GM18873 (cell line): ENCODE results near the gene HIVEP1.
"Not testable (repeated sequence)": the region's sequence is repeated elsewhere in the genome, so short reads cannot be mapped to it uniquely, and the experiment has no call there.

Experiments
- ATAC-seq: cut with Tn5 transposase; IDR thresholded peaks from one replicate; pipeline ENCODE4 v1.9.1; 2021; ENCODE audit warnings: mild to moderate bottlenecking, moderate library complexity, moderate number of reproducible peaks; ENCODE audit not compliant: unreplicated experiment, low FRiP score

The HIVEP1 gene

DNA sequence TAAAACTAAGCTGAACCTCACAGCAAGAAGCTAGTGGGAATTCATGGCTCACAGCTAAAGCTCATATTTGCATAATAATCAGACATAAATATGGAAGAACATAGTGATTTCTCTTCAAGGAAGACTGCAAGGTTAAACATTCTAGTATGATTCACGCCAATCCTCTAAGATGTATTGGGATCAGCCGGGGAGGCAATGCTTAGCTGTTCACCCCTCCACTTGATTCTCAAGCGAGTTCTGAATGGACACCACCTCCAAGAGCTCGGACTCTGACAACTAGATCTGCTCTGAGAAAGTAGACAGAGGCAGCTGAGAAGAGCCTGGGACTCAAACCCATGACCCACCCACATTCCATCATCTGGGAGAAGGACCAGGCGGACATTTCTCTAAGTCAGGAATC, 159.6 kb downstream of the HIVEP1 start:
- no peak for ATAC-seq

- ATAC-seq: no peak
Measured at GRCh38 chr6:12172572-12172971, 160.5 kb downstream of the HIVEP1 start.

DNA sequence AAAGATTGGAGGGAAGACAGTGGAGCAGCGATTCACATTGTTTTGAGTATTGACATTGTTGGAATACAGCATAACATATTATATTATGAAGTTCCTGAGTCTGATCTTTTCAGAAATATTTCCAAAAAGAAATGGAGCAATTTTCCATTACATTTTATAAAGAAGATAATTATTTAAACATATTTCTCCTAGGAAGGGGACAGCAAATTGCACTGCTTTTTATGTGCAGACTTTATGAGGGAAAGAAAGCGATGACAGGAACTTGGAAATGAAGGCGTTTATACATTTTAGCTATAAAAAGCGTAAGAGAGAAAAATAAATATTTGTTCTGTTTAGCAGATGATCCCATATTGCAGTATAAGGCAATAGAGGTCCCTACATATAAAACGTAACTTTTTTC, 161.1 kb downstream of the HIVEP1 start:
- no peak for ATAC-seq

DNA sequence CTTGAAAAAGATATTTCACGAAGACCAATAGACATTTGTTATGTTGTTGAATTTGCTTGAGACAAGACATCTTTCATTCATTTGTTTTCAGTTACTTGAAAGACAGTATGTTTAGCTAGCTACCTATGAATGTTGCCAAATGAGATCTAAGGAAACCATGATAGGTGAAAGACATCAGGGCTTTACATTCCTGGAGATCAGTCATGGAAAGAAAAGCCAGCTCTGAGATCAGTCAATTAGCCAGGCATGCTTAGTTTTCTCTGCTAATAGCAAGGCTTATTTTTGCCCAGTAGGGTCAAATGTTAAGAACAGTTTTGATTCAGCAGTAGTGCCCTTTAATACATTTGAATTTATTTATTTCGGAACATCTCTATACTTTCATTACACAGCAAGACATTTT, 161.5 kb downstream of the HIVEP1 start:
- ATAC-seq: no peak

DNA sequence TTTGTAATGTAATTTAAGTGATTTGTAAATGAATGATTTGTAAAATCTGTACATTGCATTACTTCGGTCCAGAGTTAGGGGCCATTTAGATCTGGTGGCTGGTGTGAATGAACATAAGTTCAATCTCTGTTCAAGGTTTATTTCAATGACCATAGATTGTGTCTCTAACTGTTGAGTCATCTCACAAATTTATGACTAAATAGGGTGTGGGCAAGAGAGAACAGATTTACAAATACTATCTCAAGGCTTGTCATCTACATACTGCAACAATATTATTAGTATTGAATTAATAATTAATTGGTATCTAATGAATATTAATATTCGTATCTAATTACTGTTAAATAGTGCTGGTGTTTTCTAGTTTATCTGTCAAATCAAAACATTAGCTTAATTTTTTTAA, 162.8 kb downstream of the HIVEP1 start:
- no peak for ATAC-seq

GRCh38 chr6:12175626-12176025, 163.5 kb downstream of the HIVEP1 start:
- ATAC-seq: no peak

- not testable (repeated sequence) for ATAC-seq
Measured at GRCh38 chr6:12176782-12177181, 164.7 kb downstream of the HIVEP1 start.

GRCh38 chr6:12178521-12178920, 166.4 kb downstream of the HIVEP1 start:
- ATAC-seq: no peak

GRCh38 chr6:12181481-12181880, 169.4 kb downstream of the HIVEP1 start:
- no peak for ATAC-seq

DNA sequence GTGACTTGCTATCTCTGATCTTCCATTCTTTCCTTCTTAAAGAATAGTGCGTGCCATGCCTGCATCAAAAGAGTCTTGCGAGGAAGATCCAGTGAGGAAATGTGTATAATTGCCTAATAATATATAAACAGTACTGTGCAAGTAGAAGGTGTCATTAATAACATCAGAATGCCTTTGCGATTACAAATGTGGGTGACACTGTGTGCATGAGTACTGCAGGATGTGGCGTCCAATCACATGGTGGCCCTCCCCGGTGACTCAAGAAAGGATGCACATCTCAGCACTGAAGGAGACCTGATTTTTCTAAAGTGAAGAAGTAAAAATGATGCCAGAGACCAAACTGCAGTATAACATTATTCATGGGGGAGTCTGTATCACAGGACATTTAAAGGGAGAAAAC, 170.6 kb downstream of the HIVEP1 start:
- ATAC-seq: no peak

DNA sequence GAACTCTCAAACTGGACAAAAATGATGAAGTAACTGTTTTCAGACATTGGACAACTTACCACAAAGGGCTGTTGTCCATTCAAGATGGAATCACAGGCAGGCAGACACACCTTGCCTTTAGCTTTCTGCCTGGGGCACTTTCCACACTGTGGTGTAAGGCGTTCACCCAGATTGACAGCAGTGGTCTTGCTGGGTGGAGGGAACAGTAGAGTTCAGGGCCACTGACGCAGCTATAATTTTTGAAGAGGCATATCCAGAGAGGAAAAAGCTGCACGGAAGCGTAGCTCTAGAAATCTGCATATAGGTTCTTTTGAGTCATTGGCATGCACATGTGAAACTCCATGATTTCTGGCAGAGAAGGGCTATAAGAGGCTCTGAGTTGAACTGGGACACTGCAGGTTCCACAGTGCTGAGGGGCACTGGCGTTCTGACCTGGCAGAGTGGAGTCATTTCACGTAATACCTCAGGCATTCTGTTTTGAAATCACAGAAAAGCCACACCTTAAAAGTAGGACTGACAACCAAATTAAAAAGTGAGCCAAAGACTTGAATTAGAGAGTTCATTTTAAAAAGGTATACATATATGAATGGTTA, 173.1 kb downstream of the HIVEP1 start:
- no peak for ATAC-seq

DNA sequence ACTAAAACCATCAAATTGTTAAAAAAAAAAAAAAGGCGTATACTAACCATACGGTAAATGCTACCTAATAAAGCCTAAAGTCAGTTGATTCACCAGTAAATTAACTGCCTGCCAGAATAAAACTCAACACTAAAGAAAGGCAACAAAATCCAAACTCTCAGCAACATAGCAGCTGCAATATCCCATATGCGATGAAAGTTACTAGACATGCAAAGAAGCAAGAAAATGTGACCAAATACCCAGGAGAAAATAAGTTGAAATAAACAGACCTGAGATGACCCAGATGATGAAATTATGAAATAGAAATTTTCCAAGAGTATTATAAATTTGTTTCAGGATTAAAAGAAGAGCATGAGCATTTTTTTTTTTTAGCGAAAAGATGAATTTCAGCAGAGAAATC, 174.4 kb downstream of the HIVEP1 start:
- ATAC-seq: no peak

GRCh38 chr6:12189150-12189549, 177.0 kb downstream of the HIVEP1 start:
- ATAC-seq: no peak

GRCh38 chr6:12189661-12190060, 177.5 kb downstream of the HIVEP1 start:
- no peak for ATAC-seq

DNA sequence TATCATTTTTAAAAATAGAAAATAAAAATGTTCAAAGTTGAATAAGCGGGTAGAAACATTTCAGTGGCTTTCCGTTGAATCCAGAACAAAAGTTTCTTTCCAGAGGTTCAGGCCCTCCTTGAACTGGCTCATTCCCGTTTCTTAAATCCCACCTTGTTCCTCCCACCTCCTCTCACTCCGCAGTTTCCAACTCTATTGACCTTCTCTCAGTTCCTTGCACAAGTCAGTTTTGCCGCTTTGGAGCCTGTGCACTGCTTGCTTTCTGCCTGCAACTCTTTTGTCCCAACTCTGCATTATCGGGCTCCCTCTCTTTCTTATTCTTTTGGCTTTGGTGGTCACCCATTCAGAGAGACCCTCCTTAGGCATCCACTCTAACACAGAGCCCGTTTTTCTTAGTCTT, 178.1 kb downstream of the HIVEP1 start:
- ATAC-seq: no peak

- no peak for ATAC-seq
Measured at GRCh38 chr6:12196326-12196936, 184.3 kb downstream of the HIVEP1 start.

GRCh38 chr6:12198851-12199250, 186.7 kb downstream of the HIVEP1 start:
- ATAC-seq: no peak

DNA sequence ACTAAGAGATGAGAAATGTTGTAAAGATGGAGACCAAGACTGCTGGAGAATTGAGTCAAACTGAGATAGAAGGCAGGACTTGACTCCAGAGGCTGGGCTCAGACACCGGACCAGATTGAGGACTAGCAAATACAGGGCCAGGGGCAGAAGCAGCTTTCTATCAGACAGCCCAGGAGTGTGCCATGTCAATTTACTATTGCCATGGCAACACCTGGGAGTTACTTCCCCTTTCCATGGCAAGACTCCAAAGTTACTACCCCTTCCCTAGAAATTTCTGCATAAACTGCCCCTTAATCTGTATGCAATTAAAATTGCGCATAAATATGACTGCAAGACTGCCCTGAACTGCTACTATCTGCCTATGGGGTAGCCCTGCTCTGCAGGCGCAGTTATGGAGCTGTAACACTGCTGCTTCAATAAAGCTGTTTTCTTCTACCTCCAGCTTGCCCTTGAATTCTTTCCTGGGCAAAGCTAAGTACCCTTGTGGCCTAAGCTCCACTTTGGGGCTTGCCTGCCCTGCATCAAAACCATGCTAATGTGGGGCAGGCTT, 188.0 kb downstream of the HIVEP1 start:
- no peak for ATAC-seq

DNA sequence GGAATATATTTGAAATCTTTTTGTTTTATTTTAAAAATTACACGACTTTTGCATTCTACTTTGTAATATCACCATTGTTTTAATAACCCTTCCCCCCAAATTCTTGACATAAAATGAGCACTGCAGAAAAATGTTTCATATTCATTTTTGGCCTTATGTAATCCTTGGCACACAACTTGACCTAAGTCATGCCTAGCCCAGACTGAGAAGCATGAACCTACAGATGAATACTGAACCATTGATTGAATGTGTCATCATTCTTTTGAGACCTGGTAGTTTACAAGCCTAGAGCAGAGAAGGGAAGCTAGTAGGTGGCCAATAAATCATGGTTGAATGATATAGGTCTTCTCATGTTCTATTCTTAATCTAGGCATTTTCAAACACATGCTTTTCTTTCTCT, 188.6 kb downstream of the HIVEP1 start:
- ATAC-seq: no peak

GRCh38 chr6:12203001-12203400, 190.9 kb downstream of the HIVEP1 start:
- no peak for ATAC-seq

DNA sequence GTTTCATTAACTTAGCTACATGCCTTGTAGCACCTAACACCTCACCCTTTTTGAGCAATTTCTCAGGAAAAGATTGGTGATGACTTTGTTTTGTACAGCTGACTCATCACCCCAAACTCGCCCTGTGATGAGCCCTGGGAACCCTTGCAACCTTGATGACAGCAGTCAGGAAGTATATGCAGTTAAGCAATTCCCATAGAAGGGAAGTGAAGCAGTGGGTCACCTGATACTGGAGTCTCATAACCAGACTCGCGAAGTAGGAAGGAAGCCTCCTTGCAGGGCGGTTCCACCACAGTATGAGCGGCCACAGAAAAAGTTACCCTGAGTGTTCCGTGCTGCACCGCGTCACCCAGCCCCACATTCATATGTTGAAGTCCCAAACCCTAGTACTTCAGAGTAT, 196.1 kb downstream of the HIVEP1 start:
- ATAC-seq: no peak

- no peak for ATAC-seq
Measured at GRCh38 chr6:12208673-12209072, 196.6 kb downstream of the HIVEP1 start.
